ENCODE data around the gene UMODL1. TPM values are rescaled to one million over a fixed set of nuclear protein-coding genes. Genes with fewer than 3 reads are reported as not detected.

Gene UMODL1
- total RNA-seq, 1 experiment from 2014 or later: not detected

GRCh38 chr21:42151948-42152220, 80.8 kb downstream of the UMODL1 start:
- H2BK20ac ChIP-seq (ENCODE audit: low read depth, low read length, poor library complexity, severe bottlenecking): no peak overlapping the region
- H2AFZ ChIP-seq (ENCODE audit: low read length): no peak overlapping the region
- no peak overlapping the region for H2BK120ac ChIP-seq (ENCODE audit: low read depth, low read length, poor library complexity, severe bottlenecking)
- Mint-ChIP-seq H3K36me3 (ENCODE audit: insufficient read depth in 1 of 3, low read depth in 3 of 3) (no peaks in the 10 kb centered on the region), H3K4me3 (no peak overlapping the region), H3K9me3 (no peaks in the 10 kb centered on the region), H3K27ac (no peak overlapping the region), H3K27me3 (ENCODE audit: low read depth) (peaks cover 2% of the 10 kb centered on the region), H3K4me1 (no peaks in the 10 kb centered on the region; a peak in 1 of 4 replicates)
- no peaks in the 10 kb centered on the region for H4K20me1 ChIP-seq (ENCODE audit: control insufficient read depth, insufficient read depth, insufficient read length)
- no peak overlapping the region for H3K14ac ChIP-seq (ENCODE audit: insufficient read depth, low read length)
- H3K4me2 ChIP-seq (ENCODE audit: insufficient read depth, insufficient read length, low read length): no peak overlapping the region
- no peak overlapping the region for H4K91ac ChIP-seq (ENCODE audit: insufficient read length, low read depth, low read length)
- H3K23me2 ChIP-seq (ENCODE audit: insufficient read length, low read depth, low read length, poor library complexity, severe bottlenecking): no peaks in the 10 kb centered on the region
- no peaks in the 10 kb centered on the region for H3K79me1 ChIP-seq (ENCODE audit: insufficient read depth, low read depth, low read length, poor library complexity, severe bottlenecking)
- H3K23ac ChIP-seq (ENCODE audit: insufficient read length, low read depth, low read length): no peak overlapping the region
- H3K56ac ChIP-seq (ENCODE audit: insufficient read length, low read depth, low read length): no peak overlapping the region
- no peak overlapping the region for H4K5ac ChIP-seq (ENCODE audit: insufficient read length, low read depth, low read length)
- H3K79me2 ChIP-seq (ENCODE audit: insufficient read depth, low read length): no peaks in the 10 kb centered on the region
- no peak for TF ChIP-seq CTCF (conservative IDR thresholded peaks at IDR 0.05)
- no peak overlapping the region for H3K27ac ChIP-seq (ENCODE audit: insufficient read length, low read depth, low read length)
- H2BK15ac ChIP-seq (ENCODE audit: low read depth, low read length): no peak overlapping the region
- no peaks in the 10 kb centered on the region for H3K27me3 ChIP-seq (ENCODE audit: insufficient read depth, low read length)
- H3K4me1 ChIP-seq (ENCODE audit: insufficient read depth, low read length): no peaks in the 10 kb centered on the region
- H3T11ph ChIP-seq (ENCODE audit: low read length): no peak overlapping the region
- H3K9ac ChIP-seq (ENCODE audit: extremely low read depth, insufficient read length, low read length): no peak overlapping the region
- DNase-seq: no peak
- no peaks in the 10 kb centered on the region for H3K9me3 ChIP-seq (ENCODE audit: control insufficient read depth, low read depth, low read length)
- H2BK12ac ChIP-seq (ENCODE audit: insufficient read length, low read depth, low read length): no peak overlapping the region
- H2AK5ac ChIP-seq (ENCODE audit: insufficient read length, low read length): no peak overlapping the region
- no peak overlapping the region for H4K8ac ChIP-seq (replicated peaks; ENCODE audit: insufficient read length, low read depth, low read length)
- H3K4ac ChIP-seq (ENCODE audit: low read depth, low read length): no peak overlapping the region
- no peak overlapping the region for H3K18ac ChIP-seq (ENCODE audit: insufficient read length, low read depth, low read length)
- H2BK5ac ChIP-seq (ENCODE audit: insufficient read length, low read length): no peak overlapping the region
